NT2/D1 (cell line): ENCODE results near the gene SORBS1.

Source experiments
- DNase-seq: peaks from one replicate; pipeline ENCODE4 v3.0.0-alpha.2; 2011; ENCODE audit warnings: low read depth, low spot score
- H3K27me3 ChIP-seq: 2 replicates; pipeline ENCODE4 v1.6.0; 2011; ENCODE audit warnings: mild to moderate bottlenecking; ENCODE audit not compliant: insufficient read length, insufficient read depth
- H3K36me3 ChIP-seq: 2 replicates; pipeline ENCODE4 v1.6.1; 2011; ENCODE audit warnings: mild to moderate bottlenecking, low read length, mixed read lengths; ENCODE audit not compliant: insufficient read depth, insufficient read length
- H3K4me1 ChIP-seq: 2 replicates; pipeline ENCODE4 v1.5.1; 2011; ENCODE audit not compliant: insufficient read depth, insufficient read length
- H3K4me3 ChIP-seq: 2 replicates; pipeline ENCODE4 v1.5.1; 2011; ENCODE audit warnings: low read depth; ENCODE audit not compliant: insufficient read length
- H3K9ac ChIP-seq: 2 replicates; pipeline ENCODE4 v1.6.0; 2011; ENCODE audit warnings: low read depth; ENCODE audit not compliant: insufficient read length
- H3K9me3 ChIP-seq: 2 replicates; pipeline ENCODE4 v1.5.1; 2011; ENCODE audit warnings: mild to moderate bottlenecking, low read length; ENCODE audit not compliant: insufficient read depth
- SUZ12 ChIP-seq: IDR thresholded peaks from 2 replicates; pipeline ENCODE4 v1.6.1; 2011; ENCODE audit not compliant: insufficient read length, insufficient read depth; ENCODE audit errors: extremely low read depth
- YY1 ChIP-seq: IDR thresholded peaks from 2 replicates; pipeline ENCODE4 v1.6.1; 2011; ENCODE audit not compliant: insufficient read length, insufficient read depth
- ZNF274 ChIP-seq: IDR thresholded peaks from 2 replicates; pipeline ENCODE4 v1.6.1; 2011; ENCODE audit warnings: mild to moderate bottlenecking, low read depth, low read length

The SORBS1 gene

DNA sequence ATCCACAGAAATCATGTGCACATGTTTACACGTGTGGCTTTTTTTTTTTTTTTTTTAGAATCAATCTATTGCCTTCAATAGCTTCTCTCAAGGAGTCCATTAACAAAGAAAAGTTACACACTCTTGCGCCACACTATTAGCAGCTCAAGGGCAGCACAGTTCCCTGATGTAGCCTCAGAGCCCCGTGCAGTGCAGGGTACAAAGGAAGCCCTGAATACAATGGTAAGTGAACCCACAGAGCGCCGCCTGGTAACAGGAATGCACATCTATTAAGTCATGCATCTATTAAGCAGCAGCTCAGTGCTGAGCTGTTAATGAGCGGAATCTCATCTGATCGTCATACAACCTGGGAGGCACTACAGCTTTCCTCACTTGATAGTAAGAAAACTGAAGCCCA is 156.7 kb downstream of the SORBS1 start:
- H3K27me3 ChIP-seq = no peaks in the 10 kb centered on the region
- TF ChIP-seq ZNF274 (no peak), YY1 (no peak), SUZ12 (no peak)

DNA sequence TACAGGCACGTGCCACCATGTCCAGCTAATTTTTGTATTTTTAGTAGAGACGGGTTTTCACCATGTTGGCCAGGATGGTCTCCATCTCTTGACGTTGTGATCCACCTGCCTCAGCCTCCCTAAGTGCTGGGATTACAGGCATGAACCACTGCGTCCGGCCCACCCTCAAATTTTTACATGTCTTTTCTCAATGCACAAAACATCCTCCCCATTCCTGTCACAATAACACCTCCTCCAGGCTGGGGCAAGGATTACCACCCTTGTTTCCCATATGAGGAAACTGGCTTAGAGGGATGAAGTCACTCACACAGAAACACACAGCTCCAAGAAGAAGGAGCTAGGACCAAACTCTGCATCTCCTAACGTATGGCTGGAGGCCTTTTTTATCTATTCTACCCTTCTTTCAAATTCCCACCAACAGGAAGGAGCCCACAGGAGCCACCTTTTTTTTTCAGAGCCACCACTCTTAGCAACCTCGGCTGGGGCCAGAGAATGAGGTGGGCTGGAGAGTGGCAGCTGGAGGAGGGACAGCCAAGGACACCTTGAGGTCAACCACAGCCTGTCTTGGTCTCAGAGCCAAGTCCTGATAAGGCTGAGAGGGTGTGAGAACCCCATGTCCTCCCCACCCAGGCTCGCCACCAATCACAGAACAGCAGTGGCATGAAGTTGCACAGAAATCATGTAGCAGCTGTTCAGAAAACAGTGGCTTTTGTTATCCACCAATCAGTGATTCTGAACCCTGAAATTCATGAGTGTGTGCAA is 157.3 kb downstream of the SORBS1 start:
- TF ChIP-seq SUZ12 (no peak), YY1 (no peak), ZNF274 (no peak)
- H3K9ac ChIP-seq = no peak overlapping the region
- peaks cover 8% of the 10 kb centered on the region for H3K36me3 ChIP-seq
- H3K27me3 ChIP-seq = no peaks in the 10 kb centered on the region
- H3K4me1 ChIP-seq = no peaks in the 10 kb centered on the region
- no peak for DNase-seq
- H3K4me3 ChIP-seq = no peak overlapping the region
- H3K9me3 ChIP-seq = no peaks in the 10 kb centered on the region

More for the DNA sequence above, 156.7 kb downstream of the SORBS1 start:
- Histone ChIP-seq H3K4me3 (no peak overlapping the region), H3K9me3 (no peaks in the 10 kb centered on the region), H3K9ac (no peak overlapping the region), H3K4me1 (no peaks in the 10 kb centered on the region), H3K36me3 (peaks cover 6% of the 10 kb centered on the region)
- DNase-seq = no peak

DNA sequence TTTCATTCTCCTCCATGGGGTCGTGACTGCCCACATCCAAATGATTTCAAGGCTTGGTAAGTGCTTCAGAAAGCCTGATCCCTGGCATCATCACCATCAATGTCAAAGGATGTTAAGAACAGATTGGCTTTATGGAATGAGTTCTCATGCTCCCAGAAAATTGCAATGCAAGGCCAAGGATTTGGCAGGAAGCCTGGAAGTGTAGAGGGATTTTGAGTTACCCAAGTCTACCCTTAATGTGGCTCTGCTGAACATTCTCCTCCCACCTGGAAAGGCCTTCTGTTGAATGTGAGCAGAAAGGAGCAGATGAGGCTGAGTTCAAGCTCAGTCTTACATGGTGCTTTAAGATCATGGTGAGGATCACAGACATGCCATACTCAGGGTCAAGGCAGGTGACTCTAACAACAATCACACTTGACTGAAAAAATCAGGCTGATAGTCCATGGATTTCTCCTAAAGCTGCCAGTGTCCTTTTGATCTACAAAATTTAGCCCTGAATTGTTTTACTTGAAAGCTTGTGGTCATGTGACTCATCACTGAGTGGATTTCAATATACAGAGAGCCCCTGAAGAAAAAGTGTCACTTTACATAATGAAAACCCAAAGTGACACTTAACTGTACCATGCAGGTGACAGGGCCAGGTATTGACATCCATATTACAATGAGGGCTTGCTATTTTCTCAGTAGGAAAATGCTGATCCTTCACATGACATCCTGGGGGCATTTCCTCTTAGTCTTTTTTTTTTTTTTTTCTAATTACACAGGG is 159.3 kb downstream of the SORBS1 start:
- Histone ChIP-seq H3K9me3 (no peaks in the 10 kb centered on the region), H3K36me3 (peaks cover 16% of the 10 kb centered on the region), H3K4me1 (no peaks in the 10 kb centered on the region), H3K4me3 (no peak overlapping the region), H3K9ac (no peak overlapping the region), H3K27me3 (no peaks in the 10 kb centered on the region)
- TF ChIP-seq SUZ12 = no peak
- TF ChIP-seq ZNF274 = no peak
- no peak for TF ChIP-seq YY1
- DNase-seq = no peak

GRCh38 chr10:95400787-95401186 is 160.4 kb downstream of the SORBS1 start:
- Histone ChIP-seq H3K36me3 (peaks cover 18% of the 10 kb centered on the region), H3K4me1 (no peaks in the 10 kb centered on the region), H3K27me3 (no peaks in the 10 kb centered on the region), H3K9ac (no peak overlapping the region), H3K9me3 (no peaks in the 10 kb centered on the region), H3K4me3 (no peak overlapping the region)
- no peak for TF ChIP-seq SUZ12
- TF ChIP-seq YY1 = no peak
- no peak for TF ChIP-seq ZNF274
- no peak for DNase-seq

DNA sequence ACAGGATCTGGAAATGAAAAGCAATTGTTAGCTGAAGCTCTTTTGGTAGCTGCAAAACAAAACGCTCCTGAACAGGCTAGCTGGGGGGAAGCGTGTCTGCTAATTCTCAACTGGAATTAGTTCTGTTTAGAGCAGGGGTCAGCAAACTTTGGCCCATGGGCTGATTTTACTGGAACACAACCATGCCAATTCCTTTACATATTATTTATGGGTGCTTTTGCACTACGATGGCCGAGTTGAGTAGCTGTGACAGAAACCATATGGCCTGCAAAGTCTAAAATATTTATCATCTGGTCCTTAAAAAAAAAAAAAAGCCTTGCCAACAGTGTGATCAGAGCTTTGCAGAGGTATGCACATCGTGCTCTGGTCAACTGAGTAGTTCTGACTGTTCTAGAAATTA is 162.0 kb downstream of the SORBS1 start:
- DNase-seq = no peak
- H3K27me3 ChIP-seq = no peaks in the 10 kb centered on the region

GRCh38 chr10:95397747-95398146 is 163.4 kb downstream of the SORBS1 start:
- no peaks in the 10 kb centered on the region for H3K9me3 ChIP-seq
- no peak overlapping the region for H3K9ac ChIP-seq
- no peaks in the 10 kb centered on the region for H3K4me1 ChIP-seq
- H3K4me3 ChIP-seq = no peak overlapping the region
- TF ChIP-seq ZNF274 (no peak), SUZ12 (no peak), YY1 (no peak)
- H3K36me3 ChIP-seq = peaks cover 13% of the 10 kb centered on the region
- no peaks in the 10 kb centered on the region for H3K27me3 ChIP-seq
- no peak for DNase-seq

More for the DNA sequence above, 162.0 kb downstream of the SORBS1 start:
- no peaks in the 10 kb centered on the region for H3K9me3 ChIP-seq
- no peak overlapping the region for H3K9ac ChIP-seq
- no peak overlapping the region for H3K4me3 ChIP-seq
- H3K36me3 ChIP-seq = peaks cover 13% of the 10 kb centered on the region
- TF ChIP-seq SUZ12 = no peak
- TF ChIP-seq ZNF274 = no peak
- TF ChIP-seq YY1 = no peak
- H3K4me1 ChIP-seq = no peaks in the 10 kb centered on the region

- no peak for DNase-seq
- Histone ChIP-seq H3K27me3 (no peaks in the 10 kb centered on the region), H3K9me3 (no peaks in the 10 kb centered on the region), H3K36me3 (peaks cover 13% of the 10 kb centered on the region), H3K4me3 (no peak overlapping the region), H3K4me1 (no peaks in the 10 kb centered on the region), H3K9ac (no peak overlapping the region)
- TF ChIP-seq SUZ12 (no peak), YY1 (no peak), ZNF274 (no peak)
Measured at GRCh38 chr10:95395947-95396449, 165.2 kb downstream of the SORBS1 start.
